Smooth muscle cell (in vitro differentiated cells): Measurements from ENCODE around the gene NKAIN2. TPM values are rescaled to one million over a fixed set of nuclear protein-coding genes. Genes with fewer than 3 reads are reported as not detected.

Experiments used
- DNase-seq: peaks from one replicate; lab custom pipeline; 2025; ENCODE audit not compliant: unreplicated experiment; lab: John Stamatoyannopoulos, UW
- H2AFZ ChIP-seq: fragments of 200-600 bp; sonication (generic); 2 replicates; pipeline ENCODE4 v1.6.0; 2016; ENCODE audit warnings: antibody characterized with exemption, low read depth, mild to moderate bottlenecking
- H3F3A ChIP-seq: fragments of 200-600 bp; sonication (generic); 2 replicates; pipeline ENCODE4 v1.6.0; 2017; ENCODE audit warnings: antibody characterized with exemption, low read depth
- H3K27ac ChIP-seq: fragments of 200-600 bp; sonication (generic); 2 replicates; pipeline ENCODE4 v1.5.1; 2016; ENCODE audit warnings: low read depth, mild to moderate bottlenecking
- H3K27me3 ChIP-seq: fragments of 200-600 bp; sonication (generic); 2 replicates; pipeline ENCODE4 v1.6.1; 2016; ENCODE audit warnings: low read depth, mild to moderate bottlenecking
- H3K36me3 ChIP-seq: fragments of 200-600 bp; sonication (generic); 2 replicates; pipeline ENCODE4 v1.5.1; 2016; ENCODE audit warnings: low read depth
- H3K4me1 ChIP-seq: fragments of 200-600 bp; sonication (generic); 2 replicates; pipeline ENCODE4 v1.5.1; 2016; ENCODE audit warnings: low read depth
- H3K4me2 ChIP-seq: fragments of 200-600 bp; sonication (generic); 2 replicates; pipeline ENCODE4 v1.6.0; 2016; ENCODE audit warnings: mild to moderate bottlenecking
- H3K4me3 ChIP-seq: fragments of 200-600 bp; sonication (generic); 2 replicates; pipeline ENCODE4 v1.5.1; 2016; ENCODE audit warnings: mild to moderate bottlenecking
- H3K79me2 ChIP-seq: fragments of 200-600 bp; sonication (generic); 2 replicates; pipeline ENCODE4 v1.6.0; 2016; ENCODE audit warnings: low read depth, mild to moderate bottlenecking
- H3K9ac ChIP-seq: fragments of 200-600 bp; sonication (generic); 2 replicates; pipeline ENCODE4 v1.6.0; 2016; ENCODE audit warnings: low read depth
- H3K9me3 ChIP-seq: fragments of 200-600 bp; sonication (generic); replicated peaks from 2 replicates; pipeline ENCODE4 v1.5.1; 2016; ENCODE audit warnings: low read depth
- H4K20me1 ChIP-seq: fragments of 200-600 bp; sonication (generic); 2 replicates; pipeline ENCODE4 v1.6.0; 2016; ENCODE audit warnings: low read depth
- WGBS: methylation state at CpG from one replicate; pipeline ENCODE4 v1.1.7; 2016; ENCODE audit warnings: low lambda C conversion rate; 5-methylcytosine and 5-hydroxymethylcytosine counted together
- polyA plus RNA-seq: library from polyadenylated mRNA; unstranded; fragments of >200 nt; fragmentation: Nextera tagmentation; extraction: Ambion mirVana; gene quantifications from 2 replicates; pipeline ENCODE4 v1.2.1, GENCODE V29; 2016
- total RNA-seq: library from RNA; depleted of rRNA; stranded (reverse); fragments of >200 nt; gene quantifications from 2 replicates; pipeline ENCODE4 v1.2.3, GENCODE V29; 2014
- TF ChIP-seq, protein P1 (sequence below): fragments of 200-600 bp; sonication (generic); IDR thresholded peaks from 2 replicates; pipeline ENCODE4 v1.5.1; 2017; ENCODE audit warnings: borderline replicate concordance, mild to moderate bottlenecking, antibody characterized with exemption; ENCODE audit not compliant: insufficient read depth, poor library complexity, severe bottlenecking

Gene NKAIN2
- total and polyA plus RNA-seq, 2 experiments from 2014 or later, result 0.09 TPM; not detected in 1

DNA sequence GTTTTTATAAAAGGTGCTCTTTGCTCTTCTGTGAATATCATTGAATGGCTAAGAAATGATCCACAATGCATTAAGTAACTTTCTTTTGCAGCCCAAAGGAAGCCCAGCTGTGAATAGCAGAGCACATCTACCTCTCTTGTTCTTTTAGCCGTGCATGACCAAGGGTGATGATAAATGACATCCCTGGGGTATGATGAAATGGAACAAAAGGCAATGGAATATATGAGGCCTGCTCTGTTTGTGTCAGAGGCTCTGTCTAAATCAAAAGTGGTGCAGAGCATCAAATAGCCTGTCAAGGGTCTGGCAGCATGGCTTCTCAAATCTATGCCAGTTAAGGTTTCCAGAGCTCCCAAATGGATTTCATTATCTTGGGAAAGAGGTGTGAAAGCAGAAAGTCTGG lies 796.0 kb downstream of the NKAIN2 start:
- no peak overlapping the region for H3K27ac ChIP-seq
- no peaks in the 10 kb centered on the region for H3K4me1 ChIP-seq
- no peaks in the 10 kb centered on the region for H3K36me3 ChIP-seq
- no peaks in the 10 kb centered on the region for H3K9me3 ChIP-seq
- no peak for DNase-seq
- no peak overlapping the region for H3K9ac ChIP-seq
- H3K27me3 ChIP-seq, result no peaks in the 10 kb centered on the region
- TF ChIP-seq, protein P1, sequence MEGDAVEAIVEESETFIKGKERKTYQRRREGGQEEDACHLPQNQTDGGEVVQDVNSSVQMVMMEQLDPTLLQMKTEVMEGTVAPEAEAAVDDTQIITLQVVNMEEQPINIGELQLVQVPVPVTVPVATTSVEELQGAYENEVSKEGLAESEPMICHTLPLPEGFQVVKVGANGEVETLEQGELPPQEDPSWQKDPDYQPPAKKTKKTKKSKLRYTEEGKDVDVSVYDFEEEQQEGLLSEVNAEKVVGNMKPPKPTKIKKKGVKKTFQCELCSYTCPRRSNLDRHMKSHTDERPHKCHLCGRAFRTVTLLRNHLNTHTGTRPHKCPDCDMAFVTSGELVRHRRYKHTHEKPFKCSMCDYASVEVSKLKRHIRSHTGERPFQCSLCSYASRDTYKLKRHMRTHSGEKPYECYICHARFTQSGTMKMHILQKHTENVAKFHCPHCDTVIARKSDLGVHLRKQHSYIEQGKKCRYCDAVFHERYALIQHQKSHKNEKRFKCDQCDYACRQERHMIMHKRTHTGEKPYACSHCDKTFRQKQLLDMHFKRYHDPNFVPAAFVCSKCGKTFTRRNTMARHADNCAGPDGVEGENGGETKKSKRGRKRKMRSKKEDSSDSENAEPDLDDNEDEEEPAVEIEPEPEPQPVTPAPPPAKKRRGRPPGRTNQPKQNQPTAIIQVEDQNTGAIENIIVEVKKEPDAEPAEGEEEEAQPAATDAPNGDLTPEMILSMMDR, result no peak
- no peaks in the 10 kb centered on the region for H4K20me1 ChIP-seq
- no peak overlapping the region for H3K4me3 ChIP-seq
- no peaks in the 10 kb centered on the region for H3F3A ChIP-seq
- no peak overlapping the region for H3K4me2 ChIP-seq
- no peaks in the 10 kb centered on the region for H3K79me2 ChIP-seq
- 86% methylated on average over 1 of the region's 1 CpG for WGBS
- no peak overlapping the region for H2AFZ ChIP-seq

DNA sequence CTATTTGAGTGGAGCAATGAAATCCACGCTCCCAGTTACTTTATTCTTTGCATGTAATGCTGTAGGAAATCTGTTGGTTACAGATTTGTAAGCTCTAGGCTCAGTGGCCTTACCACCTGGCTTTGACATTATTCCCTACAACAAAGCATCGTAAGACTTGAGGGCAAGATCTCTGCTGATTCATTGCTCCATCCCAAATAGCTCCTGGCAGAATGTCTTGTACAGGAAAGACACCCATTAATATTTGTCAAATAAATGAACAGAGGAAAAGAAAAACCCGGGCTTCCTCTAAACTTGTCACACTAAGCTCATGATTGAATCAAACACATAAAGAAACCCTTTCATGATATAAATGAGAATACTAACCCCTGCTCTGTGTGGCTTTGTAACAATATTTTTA lies 801.1 kb downstream of the NKAIN2 start:
- Histone ChIP-seq H3K4me1 (no peaks in the 10 kb centered on the region), H4K20me1 (no peaks in the 10 kb centered on the region), H3K4me3 (no peak overlapping the region), H3F3A (no peaks in the 10 kb centered on the region), H3K27me3 (no peaks in the 10 kb centered on the region), H3K79me2 (no peaks in the 10 kb centered on the region), H3K9ac (no peak overlapping the region), H3K9me3 (no peaks in the 10 kb centered on the region), H3K4me2 (no peak overlapping the region), H3K36me3 (no peaks in the 10 kb centered on the region), H2AFZ (no peak overlapping the region), H3K27ac (no peak overlapping the region)
- WGBS, result 91% methylated on average over 3 of the region's 3 CpGs
- TF ChIP-seq, protein P1, result no peak
- DNase-seq, result no peak

DNA sequence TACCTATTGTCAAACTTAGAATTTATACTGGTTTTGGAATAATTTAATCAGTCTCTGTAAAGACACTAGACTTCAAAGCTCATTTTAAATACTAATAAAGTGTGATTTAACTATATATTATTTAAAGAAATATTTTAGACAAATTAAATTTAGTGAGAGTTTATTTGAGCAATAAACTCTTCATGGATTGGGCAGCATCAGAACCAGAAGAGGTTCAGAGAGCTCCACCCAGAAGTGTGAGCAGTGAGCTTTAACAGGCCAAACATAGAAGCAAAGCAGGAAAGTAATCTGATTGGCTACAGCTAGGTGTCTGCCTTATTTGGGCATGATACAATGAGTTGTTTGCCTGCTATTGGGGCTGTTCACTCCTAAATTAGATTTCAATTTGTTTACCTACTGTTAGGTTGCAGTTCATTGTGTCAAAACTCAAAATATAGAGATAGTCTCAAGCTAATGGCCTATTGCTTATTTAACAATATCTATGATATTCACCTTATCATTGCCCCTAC lies 803.5 kb downstream of the NKAIN2 start:
- Histone ChIP-seq H3K27ac (no peak overlapping the region), H3F3A (no peaks in the 10 kb centered on the region), H3K79me2 (no peaks in the 10 kb centered on the region), H3K9ac (no peak overlapping the region), H4K20me1 (no peaks in the 10 kb centered on the region), H3K9me3 (no peaks in the 10 kb centered on the region), H3K36me3 (no peaks in the 10 kb centered on the region), H3K4me2 (no peak overlapping the region), H3K4me3 (no peak overlapping the region), H3K27me3 (no peaks in the 10 kb centered on the region), H3K4me1 (no peaks in the 10 kb centered on the region), H2AFZ (no peak overlapping the region)
- DNase-seq, result no peak
- TF ChIP-seq, protein P1, result no peak

DNA sequence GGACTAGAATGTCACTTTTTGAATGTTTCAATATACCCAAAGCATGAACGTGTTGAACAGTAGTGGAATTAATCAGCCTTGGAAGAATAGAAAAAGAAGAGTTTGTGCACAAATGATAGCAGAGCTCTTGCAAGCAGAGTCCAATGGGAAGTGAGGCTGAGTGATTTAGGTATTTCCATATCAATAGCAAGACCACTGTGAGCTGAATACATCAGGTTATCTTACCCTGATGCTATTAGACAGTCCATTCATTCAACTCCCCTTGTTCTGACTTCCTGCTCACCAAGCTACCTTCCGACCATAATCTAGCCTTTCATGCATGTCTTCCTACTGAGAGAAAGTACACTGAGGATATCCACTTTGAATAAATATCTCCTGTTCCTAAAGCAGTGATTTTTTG lies 809.4 kb downstream of the NKAIN2 start:
- no peak overlapping the region for H3K4me3 ChIP-seq
- DNase-seq, result no peak
- TF ChIP-seq, protein P1, result no peak
- H3K4me1 ChIP-seq, result peaks cover 6% of the 10 kb centered on the region
- no peak overlapping the region for H3K9ac ChIP-seq
- no peaks in the 10 kb centered on the region for H3K27me3 ChIP-seq
- H3K79me2 ChIP-seq, result no peaks in the 10 kb centered on the region
- no peaks in the 10 kb centered on the region for H3F3A ChIP-seq
- H3K36me3 ChIP-seq, result no peaks in the 10 kb centered on the region
- H4K20me1 ChIP-seq, result no peaks in the 10 kb centered on the region
- H3K9me3 ChIP-seq, result no peaks in the 10 kb centered on the region
- H2AFZ ChIP-seq, result no peak overlapping the region
- WGBS, result 80% methylated on average over 2 of the region's 2 CpGs
- no peak overlapping the region for H3K27ac ChIP-seq
- no peak overlapping the region for H3K4me2 ChIP-seq
